HG03103 (cell line): ENCODE results near the gene RASA3.
A peak's percentile ranks its signal among the peaks of the same experiment; 100 is the strongest.

ENCODE experiments used
- ATAC-seq: cut with Tn5 transposase; IDR thresholded peaks from one replicate; pipeline ENCODE4 v1.9.1; 2021; ENCODE audit warnings: low read depth; ENCODE audit not compliant: unreplicated experiment

The RASA3 gene

GRCh38 chr13:114070098-114070799 lies 62.2 kb downstream of the RASA3 start:
- ATAC-seq, result no peak

DNA sequence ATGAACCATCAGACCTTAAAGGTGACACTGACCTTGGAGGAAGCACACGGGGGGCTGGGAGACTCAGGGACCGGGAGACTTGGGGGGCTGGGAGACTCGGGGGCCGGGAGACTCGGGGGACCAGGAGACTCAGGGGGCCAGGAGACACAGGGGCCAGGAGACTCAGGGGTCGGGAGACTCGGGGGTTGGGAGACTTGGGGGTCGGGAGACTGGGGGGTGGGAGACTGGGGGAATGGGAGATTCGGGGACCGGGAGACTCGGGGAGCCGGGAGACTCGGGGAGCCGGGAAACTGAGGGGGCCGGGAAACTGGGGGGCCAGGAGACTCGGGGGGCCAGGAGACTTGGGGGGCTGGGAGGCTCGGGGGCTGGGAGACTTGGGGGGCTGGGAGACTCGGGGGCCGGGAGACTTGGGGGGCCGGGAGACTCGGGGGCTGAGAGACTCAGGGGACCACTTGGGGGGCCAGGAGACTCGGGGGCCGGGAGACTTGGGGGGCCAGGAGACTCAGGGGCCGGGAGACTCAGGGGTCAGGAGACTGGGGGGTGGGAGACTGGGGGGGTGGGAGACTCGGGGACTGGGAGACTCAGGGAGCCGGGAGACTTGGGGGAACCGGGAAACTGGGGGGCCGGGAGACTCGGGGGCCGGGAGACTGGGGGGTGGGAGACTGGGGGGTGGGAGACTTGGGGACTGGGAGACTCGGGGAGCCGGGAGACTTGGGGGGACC lies 62.9 kb downstream of the RASA3 start:
- no peak for ATAC-seq

DNA sequence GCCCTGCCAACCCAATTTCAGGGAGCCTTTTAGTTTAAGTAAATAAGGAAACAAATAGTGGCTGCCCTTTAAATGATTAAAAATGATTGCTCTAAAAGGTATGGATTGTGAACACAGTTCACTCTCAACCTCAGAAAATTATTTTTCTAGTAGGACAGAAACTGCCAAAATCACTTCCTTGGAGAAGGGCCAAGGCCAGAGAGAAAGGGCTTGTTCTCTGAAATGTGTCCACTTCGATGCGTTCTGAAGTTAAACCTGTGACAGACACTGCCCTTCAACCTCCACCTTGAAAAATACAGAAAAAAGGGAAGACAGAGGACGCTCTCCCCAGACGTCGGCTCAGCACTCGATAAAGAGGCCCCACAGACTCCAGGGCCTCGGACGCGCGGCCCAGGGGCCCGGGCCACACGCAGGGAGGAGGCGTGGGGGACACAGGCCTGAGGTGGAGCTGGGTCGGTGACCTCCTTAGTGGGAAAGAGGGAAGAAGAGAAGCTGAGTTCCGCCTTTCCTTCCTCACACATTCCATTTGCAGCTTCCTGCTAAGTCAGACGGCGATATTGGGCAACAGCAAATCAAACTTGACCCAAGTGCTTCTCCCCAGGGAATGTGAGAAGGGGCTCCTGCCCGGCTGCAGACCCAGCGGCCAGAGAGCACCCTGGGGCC lies 63.6 kb downstream of the RASA3 start:
- no peak for ATAC-seq

- no peak for ATAC-seq
These were observed 64.4 kb downstream of the RASA3 start for GRCh38 chr13:114067886-114068651.

DNA sequence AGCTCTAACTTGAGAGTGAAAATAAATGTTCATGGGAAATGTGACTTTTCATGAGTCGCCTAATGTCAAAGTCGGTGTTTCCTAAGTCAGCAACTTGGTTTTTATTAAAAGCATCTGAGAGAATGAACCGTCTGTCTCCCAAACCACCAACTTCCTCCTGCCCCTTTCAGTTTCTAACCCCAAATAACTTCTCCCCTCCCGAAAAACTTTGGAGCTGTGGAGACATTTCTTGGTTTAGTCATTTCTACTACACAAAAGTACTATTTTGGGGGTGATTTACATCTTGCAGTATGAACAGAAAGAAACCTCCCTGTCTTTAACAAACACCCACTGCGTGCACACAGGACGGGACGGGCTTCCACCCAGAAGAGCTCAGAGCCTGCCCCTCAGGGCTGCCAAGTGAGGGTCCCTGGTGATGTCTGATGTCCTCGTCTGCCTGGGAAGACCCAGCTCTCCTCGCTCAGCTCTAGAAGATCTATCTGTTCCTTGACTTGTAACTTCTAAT lies 65.0 kb downstream of the RASA3 start:
- ATAC-seq, result peak; percentile 47

- ATAC-seq, result no peak
These were observed 65.5 kb downstream of the RASA3 start for GRCh38 chr13:114066956-114067355.

DNA sequence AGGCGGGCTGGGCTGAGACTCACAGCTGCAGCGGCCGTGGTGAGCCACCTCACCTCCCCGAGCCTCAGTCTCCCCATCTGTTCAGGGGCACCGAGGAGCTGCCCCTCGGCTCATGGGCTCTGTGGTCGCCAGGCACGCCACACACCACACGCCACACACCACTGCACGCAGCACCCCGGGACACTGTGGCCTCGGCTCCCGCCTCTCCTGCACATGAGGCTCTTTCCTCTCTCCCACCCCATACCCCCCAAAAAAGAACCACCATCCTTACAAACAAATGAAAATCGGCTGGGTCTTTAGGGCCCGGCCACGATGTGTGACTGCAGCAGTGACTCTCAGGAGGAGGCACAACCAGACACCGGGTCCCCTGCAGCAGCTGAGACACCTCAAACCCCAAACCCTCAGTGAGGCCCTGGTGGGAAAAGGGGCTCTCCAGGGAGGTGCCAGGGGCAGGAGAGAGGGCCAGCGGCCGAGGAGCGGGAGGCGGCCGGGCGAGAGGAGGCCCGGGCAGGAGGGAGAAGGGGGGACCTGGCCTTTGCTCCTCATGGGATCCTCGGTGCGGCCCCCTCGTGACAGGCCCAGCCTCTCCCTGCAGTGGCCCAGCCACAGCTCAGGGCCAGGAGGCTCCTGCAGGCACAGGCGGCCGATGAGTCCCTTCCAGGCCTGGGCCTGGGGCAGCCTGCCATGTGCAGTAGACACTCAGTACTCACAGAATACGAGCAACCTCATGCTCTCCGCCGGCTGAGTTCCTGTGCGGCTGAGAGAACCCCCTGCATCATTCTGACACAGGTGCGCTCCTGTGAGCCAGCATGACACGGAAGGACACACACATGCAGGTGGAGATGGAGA lies 66.3 kb downstream of the RASA3 start:
- ATAC-seq, result no peak

DNA sequence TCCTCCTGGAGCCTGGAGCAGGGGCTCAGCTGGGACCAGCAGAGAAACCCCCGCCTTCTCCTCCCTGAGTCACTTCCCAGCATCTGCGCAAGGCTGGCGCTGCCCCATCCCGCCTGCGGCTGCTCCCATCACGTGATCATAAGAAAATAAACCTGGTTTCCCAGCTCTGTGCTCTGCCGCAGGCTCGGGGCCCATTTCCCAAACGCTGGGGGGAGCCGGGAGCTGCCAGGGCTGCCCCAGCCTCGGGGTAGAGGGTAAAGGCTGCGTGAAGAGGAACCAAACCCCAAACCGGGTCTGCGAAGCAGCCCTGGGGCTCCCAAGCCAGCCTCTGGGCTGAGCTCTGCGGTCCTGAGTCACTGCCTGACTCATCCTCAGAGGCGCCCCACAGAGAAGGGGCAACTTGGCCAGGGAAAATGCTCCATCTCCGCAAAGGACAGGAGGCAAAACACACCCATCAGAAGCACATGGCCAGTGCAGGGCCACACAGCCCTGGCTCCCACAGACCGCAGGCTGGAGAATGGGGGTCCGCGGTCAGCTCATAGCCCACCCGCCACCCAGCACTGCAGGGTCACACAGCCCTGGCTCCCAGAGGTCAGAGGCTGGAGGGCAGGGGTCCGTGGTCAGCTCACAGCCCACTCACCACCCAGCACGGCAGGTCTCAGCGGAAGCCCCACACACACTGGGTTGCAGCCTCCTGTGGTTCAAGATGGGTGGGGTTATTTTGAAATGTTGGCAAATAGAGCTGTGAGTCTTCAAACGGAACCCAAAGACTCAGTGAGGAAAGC lies 67.1 kb downstream of the RASA3 start:
- no peak for ATAC-seq

DNA sequence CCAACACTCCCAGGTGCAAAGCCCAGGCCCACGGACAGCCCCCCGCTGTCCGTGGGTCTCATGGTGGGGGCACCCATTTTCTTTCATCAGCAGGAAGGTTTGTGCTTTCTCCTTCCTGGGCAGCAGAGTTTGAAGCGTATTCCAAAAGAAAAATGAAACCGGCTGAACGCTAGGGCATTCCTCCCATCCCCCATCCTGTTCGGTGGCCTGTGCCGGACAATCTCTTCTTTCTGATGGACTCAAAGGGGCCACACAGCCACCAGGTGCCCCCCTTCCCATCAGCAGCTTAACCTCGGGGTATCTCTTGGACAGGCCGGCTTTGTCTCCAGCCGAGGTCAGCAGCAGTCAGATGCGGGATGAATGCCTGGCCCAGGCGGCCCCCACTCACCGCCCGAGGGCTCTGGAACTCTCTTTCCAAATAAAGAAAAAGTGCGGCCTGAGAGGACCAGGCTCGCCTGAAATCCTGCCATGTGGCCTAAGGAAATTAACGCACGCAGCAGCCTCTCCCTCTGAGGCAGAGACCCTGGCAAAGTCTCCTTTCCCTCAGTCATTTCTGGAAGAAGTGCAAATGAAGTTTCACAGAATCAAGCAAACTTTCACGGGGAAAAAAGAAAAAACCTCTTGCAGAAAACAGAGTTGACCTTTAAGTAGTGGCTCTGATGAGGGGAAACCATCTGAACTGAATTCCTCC lies 67.8 kb downstream of the RASA3 start:
- no peak for ATAC-seq

GRCh38 chr13:114063545-114064449 lies 68.6 kb downstream of the RASA3 start:
- no peak for ATAC-seq

DNA sequence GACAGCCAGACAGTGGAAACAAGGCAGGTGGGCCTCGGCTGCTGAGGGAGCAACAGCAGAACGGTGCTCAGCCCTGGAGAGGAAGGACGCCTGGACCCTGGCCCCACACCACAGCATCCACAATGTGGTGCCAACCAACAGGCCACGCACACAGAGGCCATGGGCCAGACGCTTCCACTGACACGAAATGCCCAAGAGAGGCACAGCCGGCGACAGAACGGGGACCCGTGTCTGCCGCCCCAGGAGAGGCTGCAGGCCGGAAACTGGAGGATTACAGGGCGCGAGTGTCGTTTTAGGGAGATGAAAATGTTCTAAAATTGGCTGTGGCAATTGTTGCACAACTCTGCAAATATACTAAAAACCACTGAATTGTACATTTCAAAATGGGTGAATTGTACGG lies 69.7 kb downstream of the RASA3 start:
- no peak for ATAC-seq

GRCh38 chr13:114062341-114062740 lies 70.1 kb downstream of the RASA3 start:
- ATAC-seq, result no peak

- no peak for ATAC-seq
These were observed 70.7 kb downstream of the RASA3 start for GRCh38 chr13:114061744-114062143.

- ATAC-seq, result no peak
These were observed 71.4 kb downstream of the RASA3 start for GRCh38 chr13:114061047-114061446.

DNA sequence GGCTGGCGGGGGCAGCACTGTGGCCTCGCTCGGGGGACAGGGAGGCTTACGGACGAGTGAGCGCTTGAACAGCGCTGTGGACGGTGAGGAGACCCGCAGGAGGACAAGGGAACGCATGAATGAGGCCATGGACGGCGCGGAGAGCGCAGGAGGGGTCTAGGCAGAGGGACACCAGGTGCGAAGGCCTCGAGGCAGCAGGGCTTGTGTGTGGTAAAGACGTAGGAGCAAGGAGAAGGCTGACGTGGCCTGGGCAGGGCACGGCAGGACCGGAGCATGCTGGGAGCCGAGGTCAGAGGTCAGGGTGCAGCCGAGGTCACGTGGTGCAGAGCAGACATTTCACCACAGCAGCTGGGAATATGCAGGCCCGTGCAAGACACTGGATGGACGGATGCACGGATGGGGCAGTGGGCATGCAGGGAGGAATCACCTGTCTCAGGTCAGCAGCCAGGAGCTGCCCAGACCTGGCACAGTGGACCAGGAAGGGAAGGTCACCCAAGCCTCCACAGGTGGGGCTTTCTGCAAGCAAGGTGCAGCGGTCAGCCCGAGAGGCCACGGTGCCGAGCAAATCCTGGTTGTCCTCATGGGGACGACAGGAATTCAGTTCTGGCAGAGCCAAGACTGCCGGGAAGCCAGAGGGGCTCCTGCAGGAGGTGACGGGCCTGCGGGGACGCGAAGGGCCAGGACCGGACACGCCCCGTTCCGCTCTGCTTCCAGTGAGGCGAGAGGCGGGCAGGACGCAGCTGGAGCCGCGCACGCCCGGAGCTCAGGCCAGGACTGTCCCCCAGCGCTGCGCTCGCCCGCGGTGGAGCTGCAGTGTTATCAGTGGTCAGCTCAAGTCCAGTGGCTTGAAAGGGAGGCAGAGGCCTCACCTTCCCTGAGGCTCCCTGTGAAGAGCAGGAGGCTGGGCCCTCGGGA lies 72.2 kb downstream of the RASA3 start:
- ATAC-seq, result no peak

GRCh38 chr13:114059428-114059827 lies 73.0 kb downstream of the RASA3 start:
- ATAC-seq, result no peak
